Keratinocyte (primary cell): Measurements from ENCODE around the gene RAB6A.

Experiments
- EZH2 ChIP-seq: IDR thresholded peaks from one replicate; pipeline ENCODE4 v1.6.1; 2012; ENCODE audit warnings: inconsistent platforms, mild to moderate bottlenecking, low read length, moderate library complexity
- TF ChIP-seq, protein P1 (sequence below), 3 experiments: IDR thresholded peaks in 1 of 3; conservative IDR thresholded peaks in 1 of 3; optimal IDR thresholded peaks in 1 of 3; 2 replicates in 2 of 3; 3 replicates in 1 of 3; pipeline versions ENCODE3 to v1.5.1; 2011; ENCODE audit warnings: low read length in 3 of 3, mild to moderate bottlenecking in 3 of 3, moderate library complexity in 2 of 3, control low read depth in 1 of 3, inconsistent platforms in 1 of 3; ENCODE audit not compliant: insufficient read depth in 2 of 3; ENCODE audit errors: extremely low read depth in 1 of 3

DNA sequence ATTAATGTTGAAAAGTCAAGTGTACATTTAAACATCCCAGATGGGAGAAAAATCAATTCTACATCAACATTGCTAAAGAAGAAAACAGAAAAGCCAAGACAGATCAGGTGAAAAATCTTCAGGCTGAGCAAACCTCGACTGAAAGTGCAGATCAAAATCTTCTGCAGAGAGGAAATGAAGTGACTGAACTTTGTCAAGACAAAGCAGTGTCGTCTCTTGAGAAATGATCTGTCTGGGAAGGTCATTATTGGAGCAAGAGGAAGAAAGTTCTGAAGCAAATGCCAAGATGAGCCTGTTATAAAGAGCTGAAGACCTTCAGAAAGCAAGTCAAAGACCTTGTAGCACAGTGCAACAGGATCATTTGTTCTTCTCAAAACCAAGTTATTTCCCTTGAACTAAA lies 120.3 kb downstream of the RAB6A start:
- TF ChIP-seq, protein P1, sequence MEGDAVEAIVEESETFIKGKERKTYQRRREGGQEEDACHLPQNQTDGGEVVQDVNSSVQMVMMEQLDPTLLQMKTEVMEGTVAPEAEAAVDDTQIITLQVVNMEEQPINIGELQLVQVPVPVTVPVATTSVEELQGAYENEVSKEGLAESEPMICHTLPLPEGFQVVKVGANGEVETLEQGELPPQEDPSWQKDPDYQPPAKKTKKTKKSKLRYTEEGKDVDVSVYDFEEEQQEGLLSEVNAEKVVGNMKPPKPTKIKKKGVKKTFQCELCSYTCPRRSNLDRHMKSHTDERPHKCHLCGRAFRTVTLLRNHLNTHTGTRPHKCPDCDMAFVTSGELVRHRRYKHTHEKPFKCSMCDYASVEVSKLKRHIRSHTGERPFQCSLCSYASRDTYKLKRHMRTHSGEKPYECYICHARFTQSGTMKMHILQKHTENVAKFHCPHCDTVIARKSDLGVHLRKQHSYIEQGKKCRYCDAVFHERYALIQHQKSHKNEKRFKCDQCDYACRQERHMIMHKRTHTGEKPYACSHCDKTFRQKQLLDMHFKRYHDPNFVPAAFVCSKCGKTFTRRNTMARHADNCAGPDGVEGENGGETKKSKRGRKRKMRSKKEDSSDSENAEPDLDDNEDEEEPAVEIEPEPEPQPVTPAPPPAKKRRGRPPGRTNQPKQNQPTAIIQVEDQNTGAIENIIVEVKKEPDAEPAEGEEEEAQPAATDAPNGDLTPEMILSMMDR (optimal IDR thresholded peaks at IDR 0.05 in 1 of 3, IDR thresholded peaks at IDR 0.05 in 1 of 3, conservative IDR thresholded peaks at IDR 0.05 in 1 of 3; ENCODE audit: extremely low read depth in 1 of 3, insufficient read depth in 2 of 3, low read length in 3 of 3) = no peak
- no peak for TF ChIP-seq EZH2
